ENCODE measurements around the gene ZNF185.
A peak's percentile ranks its signal among the peaks of the same experiment; 100 is the strongest.
"Not testable (repeated sequence)": the region's sequence is repeated elsewhere in the genome, so short reads cannot be mapped to it uniquely, and the experiment has no call there.

The ZNF185 gene

DNA sequence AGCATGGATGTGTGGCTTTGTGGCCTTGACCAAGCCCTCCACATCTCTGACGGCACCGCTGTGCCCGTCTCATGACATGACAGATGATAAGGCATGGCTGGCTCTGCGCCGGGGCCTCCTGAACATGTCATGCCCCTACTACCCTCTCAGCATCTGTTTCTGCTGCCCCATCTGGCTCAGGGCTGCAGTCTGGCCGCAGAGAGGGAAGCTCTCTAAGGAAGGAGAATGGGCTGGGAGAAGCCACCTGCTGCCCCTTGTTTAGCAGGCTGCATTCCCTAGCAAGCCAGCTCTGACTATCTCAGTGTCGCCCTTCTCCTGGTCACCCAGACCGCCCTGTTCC lies 7.2 kb downstream of the ZNF185 start:
- no peak overlapping the region for H3K4me3 ChIP-seq (ENCODE audit: low read depth, low read length)
- TF ChIP-seq, protein P1, sequence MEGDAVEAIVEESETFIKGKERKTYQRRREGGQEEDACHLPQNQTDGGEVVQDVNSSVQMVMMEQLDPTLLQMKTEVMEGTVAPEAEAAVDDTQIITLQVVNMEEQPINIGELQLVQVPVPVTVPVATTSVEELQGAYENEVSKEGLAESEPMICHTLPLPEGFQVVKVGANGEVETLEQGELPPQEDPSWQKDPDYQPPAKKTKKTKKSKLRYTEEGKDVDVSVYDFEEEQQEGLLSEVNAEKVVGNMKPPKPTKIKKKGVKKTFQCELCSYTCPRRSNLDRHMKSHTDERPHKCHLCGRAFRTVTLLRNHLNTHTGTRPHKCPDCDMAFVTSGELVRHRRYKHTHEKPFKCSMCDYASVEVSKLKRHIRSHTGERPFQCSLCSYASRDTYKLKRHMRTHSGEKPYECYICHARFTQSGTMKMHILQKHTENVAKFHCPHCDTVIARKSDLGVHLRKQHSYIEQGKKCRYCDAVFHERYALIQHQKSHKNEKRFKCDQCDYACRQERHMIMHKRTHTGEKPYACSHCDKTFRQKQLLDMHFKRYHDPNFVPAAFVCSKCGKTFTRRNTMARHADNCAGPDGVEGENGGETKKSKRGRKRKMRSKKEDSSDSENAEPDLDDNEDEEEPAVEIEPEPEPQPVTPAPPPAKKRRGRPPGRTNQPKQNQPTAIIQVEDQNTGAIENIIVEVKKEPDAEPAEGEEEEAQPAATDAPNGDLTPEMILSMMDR (IDR thresholded peaks at IDR 0.05; ENCODE audit: low read depth, low read length, missing control alignments) = no peak
- no peak for DNase-seq (ENCODE audit: low read depth)

DNA sequence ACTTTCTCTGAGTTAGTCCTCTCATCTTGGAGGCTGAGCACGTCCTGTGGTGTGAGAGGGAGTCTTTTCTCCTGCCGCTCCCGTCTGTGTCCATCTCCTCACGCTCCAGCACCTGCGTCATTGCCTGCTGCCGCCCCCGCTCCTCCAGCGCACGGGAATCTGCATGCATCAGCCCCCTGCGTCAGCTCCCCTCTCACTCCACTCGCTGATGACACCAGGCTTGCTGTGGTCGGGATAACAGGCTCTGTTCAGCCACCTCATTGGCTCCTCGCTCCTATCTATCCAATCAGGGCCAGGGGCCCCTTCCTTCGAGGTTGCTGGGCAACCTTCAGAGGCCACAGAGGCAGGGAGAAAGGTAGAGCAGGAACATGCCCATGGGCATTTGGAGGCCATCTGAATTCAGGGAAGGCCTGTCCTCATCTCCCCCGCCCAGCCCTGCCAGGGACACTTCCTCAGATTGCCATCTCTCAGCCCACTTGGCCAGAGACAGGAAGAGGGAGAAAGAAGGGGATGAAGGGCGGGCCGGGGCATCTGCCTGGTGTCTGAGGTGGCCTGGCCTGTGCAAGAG lies 9.3 kb downstream of the ZNF185 start:
- TF ChIP-seq, protein P1 (IDR thresholded peaks at IDR 0.05; ENCODE audit: low read depth, low read length, missing control alignments) = no peak
- no peak for DNase-seq (ENCODE audit: low read depth)
- H3K4me3 ChIP-seq (ENCODE audit: low read depth, low read length) = no peak overlapping the region

DNA sequence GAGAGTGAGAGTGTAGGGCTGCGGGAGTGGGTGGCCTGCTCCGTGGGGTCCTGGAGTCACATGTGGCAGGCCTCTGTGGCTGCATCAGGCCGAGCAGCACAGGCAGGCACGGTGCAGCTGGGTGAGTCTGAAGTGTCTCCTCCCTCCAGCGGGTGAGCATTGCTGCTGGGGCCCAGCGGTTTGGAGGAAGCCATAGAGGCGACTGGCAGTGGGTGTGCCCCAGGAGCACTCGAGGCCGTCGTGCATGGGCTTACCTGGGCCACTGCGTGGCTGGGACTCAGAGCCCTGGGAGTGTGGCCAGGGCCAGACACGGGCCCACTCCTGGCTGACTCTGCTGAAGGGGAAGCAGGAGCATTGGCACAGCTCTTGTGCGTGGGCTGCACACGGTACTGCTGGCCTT lies 10.6 kb downstream of the ZNF185 start:
- TF ChIP-seq, protein P1 (IDR thresholded peaks at IDR 0.05; ENCODE audit: low read depth, low read length, missing control alignments) = no peak
- no peak for DNase-seq (ENCODE audit: low read depth)
- no peak overlapping the region for H3K4me3 ChIP-seq (ENCODE audit: low read depth, low read length)

DNA sequence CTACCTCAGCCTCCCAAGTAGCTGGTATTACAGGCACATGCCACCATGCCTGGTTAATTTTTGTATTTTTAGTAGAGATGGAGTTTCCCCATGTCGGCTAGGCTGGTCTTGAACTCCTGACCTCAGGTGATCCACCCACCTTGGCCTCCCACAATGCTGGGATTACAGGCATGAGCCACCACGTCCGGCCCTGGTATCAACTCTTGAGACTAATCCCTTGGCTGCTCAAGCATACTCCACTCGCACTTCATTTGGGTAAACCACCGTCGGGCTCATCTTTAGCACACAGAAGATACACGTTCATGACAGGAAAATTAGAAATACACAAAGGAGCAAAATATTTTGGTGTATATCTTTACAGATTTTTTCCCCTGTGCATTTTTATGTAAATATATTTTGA lies 12.2 kb downstream of the ZNF185 start:
- not testable (repeated sequence) for H3K4me3 ChIP-seq (ENCODE audit: low read depth, low read length)

DNA sequence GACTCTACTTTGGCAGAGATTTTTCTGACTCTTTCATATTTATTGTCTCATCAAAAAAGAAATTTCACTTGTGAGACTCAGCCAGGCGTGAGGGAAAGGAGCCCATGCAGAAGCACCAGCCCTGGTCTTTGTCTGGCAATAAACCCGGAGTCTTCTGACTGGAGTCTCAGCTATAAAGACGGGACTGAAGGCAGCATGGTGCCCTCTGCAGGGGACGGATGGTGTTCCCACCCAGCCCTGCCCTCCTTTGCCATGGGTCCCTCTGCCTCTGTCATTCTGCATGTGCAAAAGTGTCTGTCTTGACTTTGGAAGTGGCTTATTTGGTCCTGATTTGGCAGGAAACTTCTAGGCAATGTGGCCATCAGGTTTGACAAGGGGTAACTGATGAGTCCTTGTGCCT lies 14.2 kb downstream of the ZNF185 start:
- no peak for DNase-seq (ENCODE audit: low read depth)
- TF ChIP-seq, protein P1 (IDR thresholded peaks at IDR 0.05; ENCODE audit: low read depth, low read length, missing control alignments) = peak; percentile 41
- no peak overlapping the region for H3K4me3 ChIP-seq (ENCODE audit: low read depth, low read length)

More for the DNA sequence above, 12.2 kb downstream of the ZNF185 start:
- peak; percentile 12 for DNase-seq (ENCODE audit: low read depth)

DNA sequence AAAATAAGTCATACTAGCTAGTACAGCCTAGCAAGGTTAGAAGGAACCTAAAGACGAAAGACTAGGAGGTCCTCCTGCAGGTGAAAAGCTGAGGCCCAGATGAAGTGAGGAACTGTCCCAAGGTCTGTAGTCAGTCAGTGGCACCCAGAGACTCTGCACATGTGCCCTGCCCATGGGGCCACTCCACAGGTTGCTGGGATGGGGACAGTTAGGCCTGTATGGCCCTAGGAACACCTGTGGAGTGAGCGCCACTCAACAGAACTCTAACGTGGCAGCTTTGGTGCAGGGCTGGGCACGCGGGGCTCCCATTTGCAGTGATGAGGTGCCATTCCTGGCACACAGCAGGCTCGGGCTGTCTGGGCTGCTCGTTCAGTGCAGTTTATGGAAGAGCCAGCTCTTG lies 14.8 kb downstream of the ZNF185 start:
- H3K4me3 ChIP-seq (ENCODE audit: low read depth, low read length) = no peak overlapping the region
- TF ChIP-seq, protein P1 (IDR thresholded peaks at IDR 0.05; ENCODE audit: low read depth, low read length, missing control alignments) = no peak
- no peak for DNase-seq (ENCODE audit: low read depth)

GRCh38 chrX:152913346-152913745 lies 15.5 kb downstream of the ZNF185 start:
- H3K4me3 ChIP-seq (ENCODE audit: low read depth, low read length) = no peak overlapping the region
- TF ChIP-seq, protein P1 (IDR thresholded peaks at IDR 0.05; ENCODE audit: low read depth, low read length, missing control alignments) = peak; percentile 12
- DNase-seq (ENCODE audit: low read depth) = no peak

Measured in GM12864 (cell line).